ENCODE data around the gene HOXC11.

Gene HOXC11

DNA sequence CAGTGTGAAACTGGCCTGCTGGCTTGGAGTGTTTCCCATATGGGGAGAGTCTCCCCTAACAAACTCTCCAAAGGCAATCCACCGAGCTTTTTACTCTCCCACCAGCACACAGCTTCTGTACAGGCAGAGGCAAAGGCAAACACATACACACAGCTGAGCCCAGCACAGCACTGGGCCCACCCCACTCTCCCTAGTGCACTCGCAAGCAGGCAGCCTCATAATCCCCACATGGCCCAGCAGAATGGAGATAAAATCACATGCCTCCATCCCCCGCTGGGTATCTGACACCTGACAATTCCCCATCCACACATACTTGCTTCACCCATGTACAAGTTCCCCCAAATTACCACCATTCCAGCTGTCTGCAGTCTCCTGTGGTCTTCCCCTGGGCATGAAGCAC is 14.8 kb upstream of the HOXC11 start:
- no peak for DNase-seq (ENCODE audit: low read depth)
- in situ Hi-C loops (cut with HindIII; ENCODE audit: low sequenced_read_pairs) = no loop called here
- TF ChIP-seq, protein P1, sequence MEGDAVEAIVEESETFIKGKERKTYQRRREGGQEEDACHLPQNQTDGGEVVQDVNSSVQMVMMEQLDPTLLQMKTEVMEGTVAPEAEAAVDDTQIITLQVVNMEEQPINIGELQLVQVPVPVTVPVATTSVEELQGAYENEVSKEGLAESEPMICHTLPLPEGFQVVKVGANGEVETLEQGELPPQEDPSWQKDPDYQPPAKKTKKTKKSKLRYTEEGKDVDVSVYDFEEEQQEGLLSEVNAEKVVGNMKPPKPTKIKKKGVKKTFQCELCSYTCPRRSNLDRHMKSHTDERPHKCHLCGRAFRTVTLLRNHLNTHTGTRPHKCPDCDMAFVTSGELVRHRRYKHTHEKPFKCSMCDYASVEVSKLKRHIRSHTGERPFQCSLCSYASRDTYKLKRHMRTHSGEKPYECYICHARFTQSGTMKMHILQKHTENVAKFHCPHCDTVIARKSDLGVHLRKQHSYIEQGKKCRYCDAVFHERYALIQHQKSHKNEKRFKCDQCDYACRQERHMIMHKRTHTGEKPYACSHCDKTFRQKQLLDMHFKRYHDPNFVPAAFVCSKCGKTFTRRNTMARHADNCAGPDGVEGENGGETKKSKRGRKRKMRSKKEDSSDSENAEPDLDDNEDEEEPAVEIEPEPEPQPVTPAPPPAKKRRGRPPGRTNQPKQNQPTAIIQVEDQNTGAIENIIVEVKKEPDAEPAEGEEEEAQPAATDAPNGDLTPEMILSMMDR (IDR thresholded peaks at IDR 0.05; ENCODE audit: low read depth, low read length, missing control alignments) = no peak

DNA sequence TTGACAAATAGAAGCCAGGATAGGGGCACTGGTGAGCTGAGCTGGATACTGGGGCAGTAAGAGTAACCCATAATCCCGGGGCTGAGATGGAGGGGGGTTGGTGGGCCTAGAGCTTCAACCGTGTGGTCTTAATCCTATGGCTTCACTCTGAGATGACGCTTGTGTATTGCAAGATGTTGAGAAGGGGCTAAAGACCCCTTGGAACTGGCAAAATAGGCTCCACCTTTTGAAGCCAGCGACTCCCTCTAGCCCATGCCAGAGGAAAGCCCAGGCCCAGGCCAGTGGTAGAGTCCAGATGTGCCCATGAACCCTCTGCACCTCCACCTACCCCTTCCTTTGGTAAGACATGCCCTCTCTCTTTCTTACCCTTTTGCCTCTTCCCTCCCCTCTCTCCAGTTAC is 13.6 kb upstream of the HOXC11 start:
- in situ Hi-C loops (cut with HindIII; ENCODE audit: low sequenced_read_pairs) = no loop called here
- TF ChIP-seq, protein P1 (IDR thresholded peaks at IDR 0.05; ENCODE audit: low read depth, low read length, missing control alignments) = no peak
- DNase-seq (ENCODE audit: low read depth) = no peak
- H3K4me3 ChIP-seq (ENCODE audit: low read depth, low read length) = no peak overlapping the region

More for the DNA sequence above, 14.8 kb upstream of the HOXC11 start:
- no peak overlapping the region for H3K4me3 ChIP-seq (ENCODE audit: low read depth, low read length)

DNA sequence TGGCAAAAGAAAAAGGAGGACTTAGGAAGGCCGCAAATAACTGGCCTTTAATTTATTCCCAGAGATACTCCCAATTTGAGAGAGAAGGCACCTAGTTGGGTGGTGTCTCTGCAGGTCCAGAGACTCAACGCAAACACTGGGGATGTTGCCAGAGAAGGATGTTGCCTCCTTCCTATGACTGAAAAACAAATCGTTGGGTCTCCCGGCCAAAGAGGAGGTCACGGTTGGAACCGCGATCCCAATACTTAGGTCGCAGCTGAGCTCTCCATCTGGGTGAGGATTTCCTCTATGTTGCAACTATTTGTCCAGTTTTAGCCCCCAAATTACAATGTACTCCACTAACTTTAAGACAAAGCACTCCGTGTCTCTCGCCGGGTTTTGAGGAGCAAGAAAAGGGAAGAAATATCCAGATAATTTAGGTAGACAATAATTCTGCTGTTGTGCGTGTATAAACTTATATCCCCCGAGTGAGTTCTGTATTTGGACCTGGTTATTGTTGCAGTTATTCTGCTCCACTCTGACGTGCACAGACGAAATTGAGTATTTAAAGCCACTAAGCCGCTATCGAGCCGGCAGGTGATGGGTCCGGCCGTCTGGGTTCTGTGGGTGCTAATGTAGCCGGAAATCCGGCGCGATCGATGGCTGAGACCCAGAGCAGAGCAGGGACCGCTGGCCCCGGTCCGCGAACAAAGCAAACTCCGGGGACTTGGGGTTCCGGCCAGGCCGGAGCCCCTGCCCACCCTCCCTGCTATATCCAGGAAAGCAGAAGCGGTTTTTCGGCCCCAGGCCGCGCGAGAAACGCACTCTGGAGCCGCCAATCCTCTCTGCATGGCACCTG is 12.5 kb upstream of the HOXC11 start:
- no peak for DNase-seq (ENCODE audit: low read depth)
- H3K4me3 ChIP-seq (ENCODE audit: low read depth, low read length) = no peak overlapping the region
- in situ Hi-C loops (cut with HindIII; ENCODE audit: low sequenced_read_pairs) = no loop called here
- TF ChIP-seq, protein P1 (IDR thresholded peaks at IDR 0.05; ENCODE audit: low read depth, low read length, missing control alignments) = no peak

DNA sequence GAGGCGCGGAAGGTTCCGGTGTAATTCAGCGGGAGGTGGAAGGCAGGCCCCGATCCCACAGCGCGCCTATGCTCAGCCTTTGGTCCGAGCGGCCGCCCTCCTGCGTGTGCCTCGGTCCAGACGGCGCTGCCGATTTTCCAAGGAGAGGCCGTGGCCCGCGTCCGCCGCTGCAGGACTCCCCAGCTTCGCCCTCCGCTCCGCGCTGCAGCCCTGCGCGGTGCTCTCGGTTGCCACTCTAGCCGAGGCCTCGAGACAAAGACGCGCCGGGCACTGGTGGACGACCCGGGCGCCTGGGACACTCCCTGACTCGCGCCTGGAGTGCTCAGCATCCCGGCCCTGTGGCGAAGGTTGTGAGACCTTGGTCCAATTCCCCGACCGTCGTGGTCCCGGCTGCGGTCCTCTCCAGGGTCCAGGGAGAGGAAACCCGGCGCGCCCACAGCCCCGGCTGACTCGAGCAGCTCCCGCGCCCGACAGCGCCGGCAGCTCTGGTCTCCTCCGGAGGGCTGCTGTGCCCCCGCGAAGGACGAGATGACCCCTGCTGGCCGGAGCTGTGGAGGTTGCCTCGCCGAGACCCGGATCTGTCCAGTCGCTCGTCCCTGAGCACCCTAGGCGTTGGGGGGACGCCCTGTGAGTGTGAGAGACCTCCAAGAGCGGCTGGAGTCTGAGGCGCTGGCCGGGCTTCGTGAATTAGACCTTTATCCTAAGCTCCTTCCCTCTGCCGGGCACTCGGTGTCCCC is 11.7 kb upstream of the HOXC11 start:
- TF ChIP-seq, protein P1 (IDR thresholded peaks at IDR 0.05; ENCODE audit: low read depth, low read length, missing control alignments) = no peak
- in situ Hi-C loops (cut with HindIII; ENCODE audit: low sequenced_read_pairs) = no loop called here
- DNase-seq (ENCODE audit: low read depth) = no peak
- no peak overlapping the region for H3K4me3 ChIP-seq (ENCODE audit: low read depth, low read length)

DNA sequence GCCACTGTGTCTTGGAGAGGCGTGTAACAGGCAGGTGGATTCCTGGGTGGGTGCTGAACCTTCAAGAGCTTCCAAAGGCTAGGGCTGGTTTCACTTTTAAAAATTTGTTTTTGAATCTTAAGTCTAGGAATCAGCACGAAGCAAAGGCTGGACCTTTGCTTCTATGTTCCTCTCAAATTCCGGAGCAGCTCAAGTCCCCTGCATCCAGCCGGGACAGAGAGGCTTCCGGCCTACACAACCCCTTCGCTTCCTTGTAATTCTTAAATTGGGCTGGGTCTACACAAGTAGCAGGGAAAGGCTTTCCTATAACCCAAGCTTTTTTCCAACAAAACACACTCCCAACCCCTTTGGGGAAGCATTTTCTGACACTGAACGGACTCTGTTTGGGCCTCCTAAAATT is 9.9 kb upstream of the HOXC11 start:
- TF ChIP-seq, protein P1 (IDR thresholded peaks at IDR 0.05; ENCODE audit: low read depth, low read length, missing control alignments) = no peak
- H3K4me3 ChIP-seq (ENCODE audit: low read depth, low read length) = no peak overlapping the region
- in situ Hi-C loops (cut with HindIII; ENCODE audit: low sequenced_read_pairs) = no loop called here
- DNase-seq (ENCODE audit: low read depth) = no peak

DNA sequence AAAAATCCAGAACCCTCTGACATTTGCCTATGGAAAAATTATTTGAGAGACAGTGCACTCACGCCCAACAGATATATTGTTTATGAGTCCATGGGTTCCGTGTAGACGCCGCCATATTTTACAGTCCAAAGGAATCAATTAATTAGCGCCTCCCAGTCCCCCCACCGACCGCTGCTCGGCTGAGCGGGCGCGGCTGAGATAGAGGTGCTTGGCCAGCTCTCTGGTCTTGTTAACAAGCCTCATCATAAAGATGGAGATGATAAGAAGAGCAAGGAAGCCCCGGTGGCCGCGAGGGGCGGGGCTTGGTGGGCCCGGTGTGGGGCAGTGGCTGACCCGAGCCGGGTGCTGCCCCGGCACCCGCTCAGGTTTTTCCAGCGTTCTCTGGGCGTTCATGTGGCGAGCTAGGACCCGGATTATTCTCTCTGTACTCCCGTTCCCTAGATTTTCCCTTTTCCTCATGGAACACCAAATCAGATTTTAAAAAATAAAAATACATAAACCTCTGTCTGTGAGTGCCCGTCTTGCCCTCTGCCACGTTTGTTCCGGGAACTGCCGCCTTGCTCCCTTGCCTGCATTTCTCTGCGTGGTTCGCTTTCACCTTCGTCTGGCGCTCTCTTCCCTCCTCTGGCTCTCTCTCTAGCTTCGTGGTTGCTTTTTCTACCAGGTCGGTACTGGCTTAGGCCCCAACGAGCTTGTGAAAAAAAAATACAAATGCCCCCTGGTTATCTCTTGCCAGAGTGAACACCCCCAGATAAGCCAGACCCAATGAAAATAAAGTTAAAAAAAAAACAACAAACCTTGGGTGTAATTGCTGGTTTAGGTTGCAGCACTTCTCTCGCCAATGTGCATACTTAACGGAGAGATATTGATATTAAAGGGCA is 9.3 kb upstream of the HOXC11 start:
- H3K4me3 ChIP-seq (ENCODE audit: low read depth, low read length) = no peak overlapping the region
- in situ Hi-C loops (cut with HindIII; ENCODE audit: low sequenced_read_pairs) = no loop called here
- TF ChIP-seq, protein P1 (IDR thresholded peaks at IDR 0.05; ENCODE audit: low read depth, low read length, missing control alignments) = no peak
- DNase-seq (ENCODE audit: low read depth) = no peak

Measured in astrocyte of the cerebellum (primary cell).